ENCODE results near the gene SYS1.

Gene SYS1

DNA sequence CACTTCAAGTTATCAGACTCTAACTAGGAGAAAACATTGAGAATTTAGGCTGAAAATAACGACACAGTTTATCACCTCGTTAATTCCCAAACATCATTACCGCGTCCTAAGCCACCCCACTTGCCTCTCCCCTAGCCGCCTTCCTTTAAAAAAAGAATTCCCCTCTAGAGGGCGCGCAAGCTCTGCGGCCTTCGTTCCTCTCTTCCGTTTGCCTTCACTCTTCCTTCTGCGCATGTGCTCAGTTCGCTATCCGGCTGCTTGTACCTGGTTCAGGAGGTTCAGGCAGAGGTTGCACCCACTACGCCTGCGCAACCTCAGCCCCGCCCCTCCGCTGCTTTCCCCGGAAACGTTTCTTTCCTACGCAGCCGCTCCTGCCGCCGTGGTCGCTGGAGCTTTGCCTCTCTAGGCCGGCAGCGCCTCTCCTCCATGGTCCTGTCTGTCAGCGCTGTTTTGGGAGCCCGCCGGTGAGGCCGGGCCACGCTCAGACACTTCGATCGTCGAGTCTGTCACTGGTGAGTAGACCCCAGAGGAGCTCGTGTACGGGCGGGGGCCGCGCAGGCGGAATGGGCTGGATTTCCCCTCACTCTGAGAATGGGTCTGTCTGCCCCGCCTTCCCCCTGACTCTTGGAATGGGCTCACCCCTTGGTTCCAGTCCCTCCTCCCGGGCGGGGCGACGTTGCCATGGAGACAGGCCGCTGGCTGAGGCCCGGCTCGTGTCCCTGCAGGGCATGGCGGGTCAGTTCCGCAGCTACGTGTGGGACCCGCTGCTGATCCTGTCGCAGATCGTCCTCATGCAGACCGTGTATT is at the start of gene SYS1:
SYS1 (plus strand) TSS at position 353 of the 807 bp plus-strand sequence; CDS start at position 729, 376 bp downstream.
- peak; percentile 99 for DNase-seq (ENCODE audit: low spot score)

GRCh38 chr20:45313943-45314342 is 49.0 kb upstream of the SYS1 start:
- DNase-seq (ENCODE audit: low spot score), result no peak

DNA sequence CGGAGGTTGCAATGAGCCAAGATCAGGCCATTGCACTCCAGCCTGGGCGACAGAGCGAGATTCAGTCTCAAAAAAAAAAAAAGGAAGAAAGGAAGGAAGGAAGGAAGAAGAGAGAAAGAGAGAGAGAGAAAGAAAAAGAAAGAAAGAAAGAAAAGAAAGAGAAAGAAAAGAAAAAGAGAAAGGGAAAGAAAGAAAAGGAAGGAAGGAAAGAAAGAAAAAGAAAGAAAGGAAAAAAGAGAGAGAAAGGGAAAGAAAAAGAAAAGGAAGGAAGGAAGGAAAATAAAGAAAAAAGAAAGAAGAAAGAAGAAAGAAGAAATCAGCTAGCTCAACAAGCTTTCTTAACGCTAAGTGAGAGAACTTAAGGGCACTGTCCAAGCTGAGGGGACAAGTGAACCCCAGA is 47.3 kb upstream of the SYS1 start:
- no peak for DNase-seq (ENCODE audit: low spot score)

- DNase-seq (ENCODE audit: low spot score), result no peak
Measured at GRCh38 chr20:45316150-45317080, 46.5 kb upstream of the SYS1 start.

DNA sequence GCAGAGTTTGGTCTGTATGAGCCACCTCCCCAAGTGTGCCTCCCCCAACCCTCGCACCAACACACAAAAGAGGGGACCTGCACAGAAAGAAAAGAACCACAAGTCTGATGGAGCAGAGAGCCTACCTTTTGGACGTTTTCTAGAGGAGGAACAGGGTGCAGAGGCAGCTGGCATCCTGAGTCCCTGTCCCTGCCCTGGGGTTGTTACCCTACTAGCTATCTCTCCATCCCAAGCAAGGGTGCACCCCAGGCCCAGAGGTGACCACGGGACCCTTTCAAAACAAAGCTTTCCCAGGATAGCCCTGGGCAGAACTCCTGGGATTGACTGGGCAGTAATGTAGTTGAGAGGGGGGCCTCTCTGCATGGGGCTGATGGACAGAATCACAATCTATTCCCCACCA is 45.1 kb upstream of the SYS1 start:
- no peak for DNase-seq (ENCODE audit: low spot score)

DNA sequence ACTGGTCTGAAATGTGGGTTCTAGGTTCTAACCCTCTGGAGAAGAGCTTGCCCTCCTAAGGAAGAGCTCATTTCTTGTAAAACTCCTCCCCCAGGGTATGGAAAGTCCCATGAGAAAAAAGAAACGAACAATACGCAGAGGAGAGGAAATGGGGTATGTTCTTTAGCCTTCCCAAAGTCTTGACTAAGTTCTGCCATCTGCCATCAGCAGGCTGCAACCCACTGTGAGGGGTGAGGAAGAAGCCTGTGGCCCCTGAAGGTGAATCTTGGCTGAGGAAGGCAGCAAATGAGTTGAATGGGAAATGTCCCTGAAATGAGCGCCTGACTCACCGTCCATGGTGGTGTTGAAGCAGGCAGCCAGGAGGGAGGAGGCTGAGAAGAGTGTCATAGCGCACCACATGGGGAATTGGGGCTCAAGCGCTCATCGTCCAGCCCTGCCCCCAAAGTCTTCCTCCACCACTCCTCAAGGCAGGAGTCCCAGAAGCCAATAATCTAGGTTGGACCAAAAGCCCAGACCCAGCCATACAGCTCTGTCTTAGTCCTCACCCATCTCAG is 44.5 kb upstream of the SYS1 start:
- no peak for DNase-seq (ENCODE audit: low spot score)

- no peak for DNase-seq (ENCODE audit: low spot score)
Measured at GRCh38 chr20:45318948-45319347, 44.0 kb upstream of the SYS1 start.

GRCh38 chr20:45320948-45321595 is 41.9 kb upstream of the SYS1 start:
- peak; percentile 21 for DNase-seq (ENCODE audit: low spot score)

DNA sequence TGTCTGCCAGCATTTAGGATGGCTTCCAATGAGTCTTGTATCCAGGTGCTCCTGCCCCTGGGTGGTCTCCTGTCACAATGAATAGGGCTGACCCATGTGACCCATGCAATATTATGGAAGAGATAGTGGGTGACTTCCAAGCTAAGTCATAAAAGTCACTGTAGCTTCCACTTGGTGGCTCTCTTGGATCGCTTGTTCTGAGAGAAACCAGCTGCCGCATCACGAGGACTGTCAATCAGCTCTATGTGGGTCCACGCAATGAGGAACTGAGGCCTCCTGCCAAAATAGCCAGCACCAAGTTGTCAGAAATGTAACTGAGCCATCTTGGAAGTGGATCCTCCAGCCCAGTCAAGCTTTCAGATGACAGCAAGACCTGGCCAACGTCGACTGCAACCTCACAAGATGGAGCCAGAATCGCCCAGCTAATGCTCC is 40.0 kb upstream of the SYS1 start:
- DNase-seq (ENCODE audit: low spot score), result peak; percentile 17

GRCh38 chr20:45323731-45324130 is 39.2 kb upstream of the SYS1 start:
- no peak for DNase-seq (ENCODE audit: low spot score)

GRCh38 chr20:45325371-45325770 is 37.6 kb upstream of the SYS1 start:
- DNase-seq (ENCODE audit: low spot score), result no peak

DNA sequence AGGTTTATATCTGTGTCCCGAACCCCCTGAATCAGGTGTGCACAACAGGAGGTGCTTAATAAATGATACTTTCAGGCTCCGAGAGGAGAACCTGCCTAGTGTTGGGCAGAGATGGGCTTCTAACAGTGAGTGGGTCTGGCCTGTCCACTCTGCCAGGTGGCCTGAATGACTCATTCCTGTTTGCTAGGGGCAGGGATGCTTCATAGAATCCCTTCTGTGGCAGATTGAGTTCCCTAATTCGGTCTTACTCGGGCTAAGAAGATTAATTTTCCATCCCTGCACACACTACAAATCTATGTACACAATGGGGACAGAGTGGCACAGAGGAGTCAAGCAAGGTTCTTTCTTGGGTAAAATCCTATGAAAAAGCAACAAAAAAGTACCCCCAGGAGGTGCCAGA is 34.5 kb upstream of the SYS1 start:
- DNase-seq (ENCODE audit: low spot score), result no peak

DNA sequence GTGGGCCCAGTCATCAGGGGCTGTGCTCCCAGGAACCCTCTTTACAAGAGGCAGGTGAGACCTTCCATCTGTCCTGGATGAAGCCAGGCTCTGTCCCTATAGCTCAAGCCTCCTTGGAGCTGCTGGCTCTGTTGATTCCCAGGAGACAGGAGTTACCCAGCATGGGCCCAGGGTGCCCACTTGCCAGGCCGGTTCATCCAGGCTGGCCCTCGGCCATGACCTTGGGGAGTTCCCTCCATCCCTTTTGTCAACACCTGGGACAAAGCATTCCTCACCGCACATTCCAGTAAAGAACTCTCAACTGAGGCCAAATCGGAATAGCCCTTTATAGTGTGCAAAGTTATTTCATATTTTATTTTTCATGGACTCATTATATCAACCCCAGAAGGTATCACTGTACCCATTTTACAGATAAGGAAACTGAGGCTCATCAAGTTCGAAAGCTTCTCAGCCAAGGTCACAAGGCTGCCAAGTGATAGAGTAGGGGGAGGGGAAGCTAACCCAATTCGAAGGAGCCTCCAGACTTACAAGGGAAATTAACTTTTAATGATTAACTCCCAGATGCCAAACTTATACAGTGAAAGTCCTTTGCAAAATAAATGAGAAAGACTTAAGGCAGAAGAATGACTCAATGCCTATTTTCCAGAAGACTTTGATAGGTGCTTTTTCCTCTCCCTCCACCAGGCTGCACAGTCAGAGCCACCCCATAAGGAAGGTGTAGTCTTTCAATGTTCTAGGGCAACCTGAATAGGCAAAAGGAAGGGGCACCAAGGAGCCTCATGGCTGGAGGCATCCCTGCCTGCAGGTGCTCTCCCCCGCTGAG is 33.2 kb upstream of the SYS1 start:
- DNase-seq (ENCODE audit: low spot score), result no peak

- DNase-seq (ENCODE audit: low spot score), result no peak
Measured at GRCh38 chr20:45330476-45330875, 32.5 kb upstream of the SYS1 start.

DNA sequence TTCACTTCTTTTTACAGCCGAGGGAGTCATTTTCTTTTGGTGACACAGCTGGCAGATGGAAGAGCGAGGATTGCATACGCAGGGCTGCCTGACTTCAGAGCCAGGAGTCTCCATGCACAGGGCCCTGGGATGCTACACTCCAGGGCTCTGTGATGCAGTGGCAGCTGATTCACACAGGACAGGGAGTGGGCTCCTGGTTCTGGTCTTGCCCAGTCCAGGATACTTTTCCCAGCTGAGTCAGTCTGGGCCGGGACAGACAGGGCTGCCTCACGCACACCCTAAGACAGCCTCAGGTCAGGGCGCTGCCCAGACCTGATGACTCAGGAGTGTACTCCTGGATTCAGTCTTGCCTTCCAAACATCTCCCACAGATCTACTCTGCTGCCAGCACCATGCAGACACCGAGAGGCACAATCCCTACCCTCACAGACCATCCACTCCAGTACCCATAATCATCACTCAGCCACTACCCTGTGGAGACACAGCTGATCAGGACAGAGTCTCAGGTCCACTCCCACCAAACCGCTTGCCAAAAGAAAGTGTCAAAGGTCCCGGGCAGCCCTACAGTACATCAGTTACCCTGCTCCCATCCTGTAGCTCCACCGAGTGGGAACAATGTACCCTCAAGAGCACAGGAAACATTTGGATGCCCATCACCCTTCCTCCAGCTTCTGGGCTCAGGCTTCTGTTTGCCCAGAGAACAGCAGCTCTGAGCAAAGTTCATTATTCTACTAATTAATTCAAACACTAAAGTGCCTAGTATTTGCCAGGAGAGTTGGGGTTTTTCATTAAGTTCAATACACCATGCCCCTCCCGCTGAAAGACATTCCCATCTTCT is 26.2 kb upstream of the SYS1 start:
- no peak for DNase-seq (ENCODE audit: low spot score)

DNA sequence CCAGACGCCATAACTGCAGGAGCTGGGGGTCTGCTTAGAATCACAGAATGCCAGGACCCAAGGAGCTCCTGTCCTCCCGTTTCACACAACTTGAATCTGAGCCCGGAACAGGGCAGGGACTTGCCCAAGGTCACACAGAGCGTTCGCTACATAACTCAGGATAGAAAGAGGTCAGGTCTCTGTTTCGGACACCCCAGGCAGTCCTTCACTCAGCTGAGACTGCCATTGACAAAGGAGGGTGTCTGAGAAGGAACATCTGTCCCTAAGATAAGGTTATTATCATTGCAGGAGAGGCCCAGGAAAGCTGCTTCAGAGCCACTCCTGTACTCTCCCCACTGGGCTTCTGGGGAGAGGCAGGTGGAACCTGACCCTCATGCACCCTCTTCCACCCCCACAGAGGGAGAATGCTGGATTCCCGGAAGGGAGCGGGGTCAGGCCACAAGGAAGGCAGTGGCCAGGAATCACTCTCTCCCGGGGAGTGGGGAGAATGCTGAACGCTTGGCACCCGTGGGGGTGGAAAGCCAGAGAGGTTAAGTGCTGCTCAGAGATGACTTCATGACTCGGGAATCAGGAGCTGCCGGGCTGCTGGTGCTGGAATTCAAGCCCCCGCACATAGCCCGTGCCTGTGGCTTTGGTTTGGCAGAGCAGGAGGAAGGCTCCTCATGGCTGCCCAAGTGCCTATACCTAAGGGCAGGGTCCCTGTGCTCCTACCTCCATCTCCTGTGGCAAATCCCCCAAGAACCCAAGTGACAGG is 25.4 kb upstream of the SYS1 start:
- no peak for DNase-seq (ENCODE audit: low spot score)

GRCh38 chr20:45338121-45339030 is 24.6 kb upstream of the SYS1 start:
- no peak for DNase-seq (ENCODE audit: low spot score)

DNA sequence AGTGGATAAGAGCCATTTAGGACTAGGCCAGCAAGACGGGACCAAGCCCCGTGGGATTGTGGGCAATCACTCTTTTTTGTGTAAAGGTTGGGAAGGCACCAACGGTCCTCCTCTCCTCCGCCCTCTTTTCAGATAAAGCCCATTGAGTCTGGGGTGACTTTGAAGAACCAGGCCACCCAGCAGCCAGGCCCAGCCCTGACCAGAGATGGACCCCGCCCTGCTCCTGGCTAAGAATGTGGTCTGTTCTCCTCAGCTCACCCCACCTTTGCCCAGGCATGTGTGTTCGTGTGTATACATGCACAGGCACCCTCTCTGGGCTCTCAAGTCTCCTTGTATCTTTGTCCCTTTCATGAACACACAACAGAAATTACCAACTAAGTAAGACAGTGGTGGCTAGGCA is 23.9 kb upstream of the SYS1 start:
- DNase-seq (ENCODE audit: low spot score), result no peak

DNA sequence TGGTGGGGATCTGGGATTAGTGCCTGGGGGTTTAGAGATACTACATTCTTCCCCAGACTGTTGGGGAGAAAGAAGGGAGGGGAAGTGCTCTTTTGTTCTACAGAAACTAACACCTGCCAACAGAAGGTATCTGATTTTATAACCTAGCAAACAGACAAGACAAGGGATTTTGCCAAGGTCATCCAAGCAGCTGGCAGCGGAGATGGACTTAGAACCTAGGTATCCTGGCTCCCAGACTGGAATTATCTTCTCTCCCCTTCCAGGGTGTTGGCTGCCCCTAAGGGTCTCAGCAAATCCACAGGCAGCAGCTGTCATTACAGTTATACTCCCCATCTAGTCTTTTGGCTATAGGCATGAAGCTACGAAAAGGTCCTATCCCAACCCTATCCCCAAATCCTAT is 23.2 kb upstream of the SYS1 start:
- DNase-seq (ENCODE audit: low spot score), result no peak

All from CD4-positive, alpha-beta T cell treated with Interleukin-15 for 4 hours (primary cell).